ENCODE measurements around the gene CEP192.

Gene CEP192

GRCh38 chr18:13124411-13124810 lies 133.2 kb downstream of the CEP192 start:
- Histone ChIP-seq H3K27me3 (ENCODE audit: insufficient read depth, low read length, poor library complexity, severe bottlenecking) (no peaks in the 10 kb centered on the region), H2AFZ (ENCODE audit: low read length) (no peak overlapping the region), H3K4me3 (ENCODE audit: low read length, poor library complexity, severe bottlenecking) (no peak overlapping the region), H3K9ac (ENCODE audit: low read depth, low read length, poor library complexity, severe bottlenecking) (no peak overlapping the region), H3K9me2 (replicated peaks; ENCODE audit: low read depth, low read length) (no peaks in the 10 kb centered on the region), H3F3A (ENCODE audit: low read depth) (no peaks in the 10 kb centered on the region), H3K4me1 (ENCODE audit: insufficient read depth, low read length, poor library complexity, severe bottlenecking) (no peaks in the 10 kb centered on the region), H3K4me2 (ENCODE audit: low read depth, low read length, poor library complexity, severe bottlenecking) (no peak overlapping the region), H3K79me2 (ENCODE audit: insufficient read depth, low read length) (no peaks in the 10 kb centered on the region), H3K36me3 (ENCODE audit: insufficient read depth, low read length) (peaks cover 15% of the 10 kb centered on the region; the same call in 1 of the 2 replicates), H3K9me3 (ENCODE audit: insufficient read depth, low read depth, low read length) (no peaks in the 10 kb centered on the region), H4K20me1 (ENCODE audit: insufficient read depth, low read length, poor library complexity, severe bottlenecking) (no peaks in the 10 kb centered on the region)
- TF ChIP-seq EZH2phosphoT487 (IDR thresholded peaks at IDR 0.05; ENCODE audit: borderline replicate concordance) (no peak), CTCF (conservative IDR thresholded peaks at IDR 0.05; ENCODE audit: low read length) (no peak)

- no peak for TF ChIP-seq CTCF (conservative IDR thresholded peaks at IDR 0.05; ENCODE audit: low read length)
- TF ChIP-seq EZH2phosphoT487 (IDR thresholded peaks at IDR 0.05; ENCODE audit: borderline replicate concordance), result no peak
- Histone ChIP-seq H3K9me2 (replicated peaks; ENCODE audit: low read depth, low read length) (no peaks in the 10 kb centered on the region), H3K4me2 (ENCODE audit: low read depth, low read length, poor library complexity, severe bottlenecking) (no peak overlapping the region), H3K4me1 (ENCODE audit: insufficient read depth, low read length, poor library complexity, severe bottlenecking) (no peaks in the 10 kb centered on the region), H3K27me3 (ENCODE audit: insufficient read depth, low read length, poor library complexity, severe bottlenecking) (no peaks in the 10 kb centered on the region), H4K20me1 (ENCODE audit: insufficient read depth, low read length, poor library complexity, severe bottlenecking) (no peaks in the 10 kb centered on the region), H3K9me3 (ENCODE audit: insufficient read depth, low read depth, low read length) (no peaks in the 10 kb centered on the region), H3K79me2 (ENCODE audit: insufficient read depth, low read length) (no peaks in the 10 kb centered on the region), H2AFZ (ENCODE audit: low read length) (no peak overlapping the region), H3K4me3 (ENCODE audit: low read length, poor library complexity, severe bottlenecking) (no peak overlapping the region), H3K36me3 (ENCODE audit: insufficient read depth, low read length) (peaks cover 15% of the 10 kb centered on the region; the same call in 1 of the 2 replicates), H3F3A (ENCODE audit: low read depth) (no peaks in the 10 kb centered on the region), H3K9ac (ENCODE audit: low read depth, low read length, poor library complexity, severe bottlenecking) (no peak overlapping the region)
Observed at GRCh38 chr18:13125191-13125590, 134.0 kb downstream of the CEP192 start.

- H3K79me2 ChIP-seq (ENCODE audit: insufficient read depth, low read length), result no peaks in the 10 kb centered on the region
- no peaks in the 10 kb centered on the region for H3F3A ChIP-seq (ENCODE audit: low read depth)
- H4K20me1 ChIP-seq (ENCODE audit: insufficient read depth, low read length, poor library complexity, severe bottlenecking), result no peaks in the 10 kb centered on the region
- no peak overlapping the region for H3K4me2 ChIP-seq (ENCODE audit: low read depth, low read length, poor library complexity, severe bottlenecking)
- no peaks in the 10 kb centered on the region for H3K27me3 ChIP-seq (ENCODE audit: insufficient read depth, low read length, poor library complexity, severe bottlenecking)
- no peak overlapping the region for H3K9ac ChIP-seq (ENCODE audit: low read depth, low read length, poor library complexity, severe bottlenecking)
- no peaks in the 10 kb centered on the region for H3K9me3 ChIP-seq (ENCODE audit: insufficient read depth, low read depth, low read length)
- no peaks in the 10 kb centered on the region for H3K9me2 ChIP-seq (replicated peaks; ENCODE audit: low read depth, low read length)
- H3K4me3 ChIP-seq (ENCODE audit: low read length, poor library complexity, severe bottlenecking), result no peak overlapping the region
- H3K36me3 ChIP-seq (ENCODE audit: insufficient read depth, low read length), result peaks cover 10% of the 10 kb centered on the region; the same call in 1 of the 2 replicates
- TF ChIP-seq CTCF (conservative IDR thresholded peaks at IDR 0.05; ENCODE audit: low read length), result no peak
- no peak for TF ChIP-seq EZH2phosphoT487 (IDR thresholded peaks at IDR 0.05; ENCODE audit: borderline replicate concordance)
- H2AFZ ChIP-seq (ENCODE audit: low read length), result no peak overlapping the region
- H3K4me1 ChIP-seq (ENCODE audit: insufficient read depth, low read length, poor library complexity, severe bottlenecking), result no peaks in the 10 kb centered on the region
Observed at GRCh38 chr18:13126966-13127598, 135.9 kb downstream of the CEP192 start.
